VCaP (cell line): ENCODE data around the gene CIROP.
A peak's percentile ranks its signal among the peaks of the same experiment; 100 is the strongest.

Experiments used
- H3K27ac ChIP-seq: fragments of 450-650 bp; 2 replicates; pipeline ENCODE4 v1.5.1; 2017
- TF ChIP-seq, protein P1 (sequence below): fragments of 450-650 bp; conservative IDR thresholded peaks from 2 replicates; pipeline ENCODE4 v1.5.1; 2017; ENCODE audit warnings: mild to moderate bottlenecking, moderate library complexity

CIROP gene, protein sequence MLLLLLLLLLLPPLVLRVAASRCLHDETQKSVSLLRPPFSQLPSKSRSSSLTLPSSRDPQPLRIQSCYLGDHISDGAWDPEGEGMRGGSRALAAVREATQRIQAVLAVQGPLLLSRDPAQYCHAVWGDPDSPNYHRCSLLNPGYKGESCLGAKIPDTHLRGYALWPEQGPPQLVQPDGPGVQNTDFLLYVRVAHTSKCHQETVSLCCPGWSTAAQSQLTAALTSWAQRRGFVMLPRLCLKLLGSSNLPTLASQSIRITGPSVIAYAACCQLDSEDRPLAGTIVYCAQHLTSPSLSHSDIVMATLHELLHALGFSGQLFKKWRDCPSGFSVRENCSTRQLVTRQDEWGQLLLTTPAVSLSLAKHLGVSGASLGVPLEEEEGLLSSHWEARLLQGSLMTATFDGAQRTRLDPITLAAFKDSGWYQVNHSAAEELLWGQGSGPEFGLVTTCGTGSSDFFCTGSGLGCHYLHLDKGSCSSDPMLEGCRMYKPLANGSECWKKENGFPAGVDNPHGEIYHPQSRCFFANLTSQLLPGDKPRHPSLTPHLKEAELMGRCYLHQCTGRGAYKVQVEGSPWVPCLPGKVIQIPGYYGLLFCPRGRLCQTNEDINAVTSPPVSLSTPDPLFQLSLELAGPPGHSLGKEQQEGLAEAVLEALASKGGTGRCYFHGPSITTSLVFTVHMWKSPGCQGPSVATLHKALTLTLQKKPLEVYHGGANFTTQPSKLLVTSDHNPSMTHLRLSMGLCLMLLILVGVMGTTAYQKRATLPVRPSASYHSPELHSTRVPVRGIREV

DNA sequence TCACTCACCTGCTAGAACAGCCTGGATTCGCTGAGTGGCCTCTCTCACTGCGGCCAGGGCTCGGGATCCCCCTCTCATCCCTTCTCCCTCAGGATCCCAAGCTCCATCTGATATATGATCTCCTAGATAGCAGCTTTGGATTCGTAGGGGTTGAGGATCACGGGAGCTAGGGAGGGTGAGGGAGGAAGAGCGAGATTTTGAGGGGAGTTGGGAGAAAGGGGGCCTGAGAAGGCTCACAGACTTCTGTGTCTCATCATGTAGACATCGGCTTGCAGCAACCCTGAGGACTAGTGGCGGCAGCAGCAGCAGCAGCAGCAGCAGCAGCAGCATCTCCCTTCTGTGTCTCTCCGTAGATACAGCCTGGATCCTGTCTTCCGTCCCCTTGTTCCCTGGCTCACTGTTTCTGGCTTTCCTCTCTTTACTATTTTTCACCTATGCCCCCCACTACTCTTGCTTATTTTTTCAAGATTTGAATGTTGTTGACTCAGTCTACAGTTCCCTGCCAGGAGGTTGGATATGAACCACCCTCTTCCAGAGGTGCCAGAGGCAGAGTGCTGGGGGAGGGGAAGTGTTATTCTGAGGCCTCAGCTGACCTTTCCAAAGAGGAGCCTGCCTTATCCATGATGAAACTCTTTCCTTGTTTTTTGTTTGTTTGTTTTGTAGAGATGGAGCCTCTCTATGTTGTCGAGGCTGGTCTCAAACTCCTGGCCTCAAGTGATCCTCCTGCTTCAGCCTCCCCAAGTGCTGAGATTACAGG lies at the start of gene CIROP:
Gene CIROP (minus strand): TSS at position 399 of the 757 bp plus-strand sequence. CDS start 69 bp downstream, at position 330.
- no peak within 1 kb of the TSS for H3K27ac ChIP-seq

DNA sequence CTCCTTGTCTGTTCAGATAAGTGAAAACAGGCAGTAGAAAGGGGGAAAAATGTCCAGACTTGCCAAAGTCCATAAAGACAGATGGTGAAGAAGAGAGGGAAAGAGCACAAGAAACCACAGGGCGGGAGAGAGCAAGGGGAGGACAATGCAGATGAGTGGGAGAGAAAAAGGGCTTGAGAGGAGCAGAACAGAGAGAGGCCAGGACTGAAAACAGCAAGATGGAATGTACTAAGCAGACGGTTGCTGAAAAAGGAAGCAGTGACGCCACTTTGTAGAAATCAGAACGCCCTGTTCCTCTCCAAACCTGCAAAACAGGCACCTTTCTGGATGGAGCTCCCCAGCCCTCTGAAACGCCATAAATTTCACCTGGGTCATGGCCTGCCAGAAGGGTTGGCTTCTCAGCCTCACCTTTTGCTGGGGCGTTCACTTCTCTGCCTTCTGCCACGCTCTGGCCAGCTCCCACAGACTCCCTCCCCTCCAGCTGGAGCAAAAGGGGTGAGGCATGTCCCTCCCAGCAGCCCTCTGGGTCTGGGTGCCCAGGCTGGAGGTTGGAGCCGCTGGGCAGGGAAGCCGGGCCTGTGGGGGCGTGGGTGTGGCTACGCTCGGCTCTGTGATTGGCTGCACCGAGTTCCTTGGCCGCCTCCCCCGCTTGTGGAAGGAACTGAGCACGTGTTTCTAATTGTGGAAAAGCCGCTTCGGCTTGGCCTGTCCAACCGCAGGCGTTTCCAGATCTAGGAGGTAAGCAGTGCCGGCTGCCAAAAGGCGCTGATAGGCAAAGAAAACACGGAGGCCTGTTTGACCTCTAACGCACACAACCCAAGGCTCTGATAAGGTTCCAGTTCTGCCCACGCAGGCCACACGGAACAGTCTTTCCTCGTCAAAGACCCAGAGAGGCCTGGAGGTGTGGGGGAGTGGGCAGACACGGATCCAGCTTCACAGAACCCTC lies 49.3 kb upstream of the CIROP start:
- TF ChIP-seq, protein P1, sequence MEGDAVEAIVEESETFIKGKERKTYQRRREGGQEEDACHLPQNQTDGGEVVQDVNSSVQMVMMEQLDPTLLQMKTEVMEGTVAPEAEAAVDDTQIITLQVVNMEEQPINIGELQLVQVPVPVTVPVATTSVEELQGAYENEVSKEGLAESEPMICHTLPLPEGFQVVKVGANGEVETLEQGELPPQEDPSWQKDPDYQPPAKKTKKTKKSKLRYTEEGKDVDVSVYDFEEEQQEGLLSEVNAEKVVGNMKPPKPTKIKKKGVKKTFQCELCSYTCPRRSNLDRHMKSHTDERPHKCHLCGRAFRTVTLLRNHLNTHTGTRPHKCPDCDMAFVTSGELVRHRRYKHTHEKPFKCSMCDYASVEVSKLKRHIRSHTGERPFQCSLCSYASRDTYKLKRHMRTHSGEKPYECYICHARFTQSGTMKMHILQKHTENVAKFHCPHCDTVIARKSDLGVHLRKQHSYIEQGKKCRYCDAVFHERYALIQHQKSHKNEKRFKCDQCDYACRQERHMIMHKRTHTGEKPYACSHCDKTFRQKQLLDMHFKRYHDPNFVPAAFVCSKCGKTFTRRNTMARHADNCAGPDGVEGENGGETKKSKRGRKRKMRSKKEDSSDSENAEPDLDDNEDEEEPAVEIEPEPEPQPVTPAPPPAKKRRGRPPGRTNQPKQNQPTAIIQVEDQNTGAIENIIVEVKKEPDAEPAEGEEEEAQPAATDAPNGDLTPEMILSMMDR: no peak
- peak overlapping the region; percentile 23 for H3K27ac ChIP-seq

More for the DNA sequence above, at the start of gene CIROP:
- TF ChIP-seq, protein P1: no peak

DNA sequence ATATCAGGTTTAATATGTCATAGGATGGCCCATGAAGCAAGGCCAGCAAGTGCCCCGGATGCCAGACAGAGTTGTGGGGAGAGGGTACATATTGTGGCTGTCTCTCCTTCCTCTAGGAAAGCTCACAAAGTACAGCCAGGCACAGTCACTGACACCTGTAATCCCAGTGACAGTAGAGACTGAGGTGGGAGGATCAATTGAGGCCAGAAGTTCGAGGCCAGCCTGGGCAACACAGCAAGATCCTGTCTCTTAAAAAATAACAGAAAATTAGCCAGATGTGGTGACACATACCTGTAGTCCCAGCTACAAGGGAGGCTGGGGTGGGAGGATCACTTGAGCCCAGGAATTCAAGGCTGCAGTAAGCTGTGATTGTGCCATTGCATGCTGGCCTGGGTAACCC lies 46.6 kb upstream of the CIROP start:
- H3K27ac ChIP-seq: no peak overlapping the region
- TF ChIP-seq, protein P1: no peak

- TF ChIP-seq, protein P1: no peak
- no peak overlapping the region for H3K27ac ChIP-seq
Observed at GRCh38 chr14:23149745-23150144, 45.0 kb upstream of the CIROP start.

DNA sequence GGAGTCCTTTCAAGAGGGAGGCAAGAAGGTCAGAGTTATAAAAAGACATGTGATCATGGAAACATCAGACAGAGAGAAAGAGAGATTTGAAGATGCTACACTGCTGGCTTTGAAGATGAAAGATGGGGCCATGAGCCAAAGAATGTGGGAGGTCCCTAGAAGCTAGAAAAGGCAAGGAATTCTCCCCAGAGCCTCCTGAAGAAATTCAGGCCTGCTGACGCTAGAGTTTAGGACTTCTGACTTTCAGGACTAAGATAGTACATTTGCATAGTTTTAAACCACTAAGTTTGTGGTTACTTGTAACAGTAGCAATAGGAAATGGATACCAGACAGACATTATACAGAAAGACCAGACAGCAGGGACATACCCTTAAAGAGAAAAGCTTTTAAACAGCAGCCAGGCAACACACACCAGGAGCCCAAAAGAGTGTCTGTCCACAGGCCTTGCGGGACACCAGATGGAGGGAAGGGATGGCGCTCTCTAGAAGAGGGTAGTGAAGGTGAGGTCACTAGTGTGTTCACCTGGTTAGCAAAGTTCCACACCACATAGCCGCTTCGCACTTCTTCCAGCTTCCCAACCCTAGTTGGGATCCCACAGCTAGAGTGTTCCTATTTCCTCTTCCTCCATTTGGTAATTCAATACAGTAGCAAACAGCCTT lies 43.9 kb upstream of the CIROP start:
- H3K27ac ChIP-seq: no peak overlapping the region
- TF ChIP-seq, protein P1: no peak

DNA sequence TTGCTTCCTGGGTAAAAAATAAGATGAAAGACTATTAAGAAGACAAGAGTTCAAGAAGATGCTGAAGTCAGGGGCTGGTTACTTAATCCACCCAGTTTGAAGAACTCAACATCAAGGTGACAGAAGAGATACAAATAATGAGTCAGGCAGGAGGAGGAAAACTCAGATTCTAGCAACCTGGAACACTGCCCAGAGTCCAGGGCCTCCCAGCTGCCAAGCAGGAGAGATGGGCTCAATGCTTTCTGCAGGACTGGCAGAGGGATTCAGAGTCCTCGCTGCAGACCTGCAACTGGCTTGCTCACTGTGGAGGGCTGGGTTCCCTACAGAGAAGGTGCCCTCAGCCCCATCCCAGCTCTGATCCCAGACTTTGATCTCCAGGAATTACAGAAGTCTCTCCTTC lies 42.9 kb upstream of the CIROP start:
- no peak overlapping the region for H3K27ac ChIP-seq
- TF ChIP-seq, protein P1: no peak
